Mesothelial cell of epicardium (in vitro differentiated cells): ENCODE measurements around the gene SOCS3. TPM values are rescaled to one million over a fixed set of nuclear protein-coding genes. Genes with fewer than 3 reads are reported as not detected.

ENCODE experiments used
- DNase-seq, 2 experiments: peaks; one replicate each; pipeline ENCODE4 v3.0.0; 2021; ENCODE audit warnings: low spot score in 2 of 2; ENCODE audit not compliant: unreplicated experiment in 2 of 2
- H3K27ac Mint-ChIP-seq: 2 replicates; pipeline ENCODE4 v1.8.0; 2021; ENCODE audit warnings: mixed read lengths
- H3K27me3 Mint-ChIP-seq: 2 replicates; pipeline ENCODE4 v1.8.0; 2021; ENCODE audit warnings: low read depth, mixed read lengths
- H3K36me3 Mint-ChIP-seq: 2 replicates; pipeline ENCODE4 v1.8.0; 2021; ENCODE audit warnings: mixed read lengths
- H3K4me1 Mint-ChIP-seq: 2 replicates; pipeline ENCODE4 v1.8.0; 2021; ENCODE audit warnings: mixed read lengths
- H3K4me3 Mint-ChIP-seq: 2 replicates; pipeline ENCODE4 v1.8.0; 2021; ENCODE audit warnings: mild to moderate bottlenecking, moderate library complexity, mixed read lengths
- H3K9me3 Mint-ChIP-seq: 2 replicates; pipeline ENCODE4 v1.8.0; 2021; ENCODE audit warnings: mixed read lengths
- total RNA-seq: library from RNA; stranded (reverse); gene quantifications from 3 replicates; pipeline ENCODE4 v1.2.1, GENCODE V29; 2021
- TF ChIP-seq, protein P1 (sequence below): fragments of 200-600 bp; sonication (generic); IDR thresholded peaks from one replicate; pipeline ENCODE4 v1.5.0; 2021; ENCODE audit warnings: antibody characterized with exemption; ENCODE audit not compliant: unreplicated experiment

The SOCS3 gene
- total RNA-seq, 1 donor from 2014 or later = 45.7 TPM

DNA sequence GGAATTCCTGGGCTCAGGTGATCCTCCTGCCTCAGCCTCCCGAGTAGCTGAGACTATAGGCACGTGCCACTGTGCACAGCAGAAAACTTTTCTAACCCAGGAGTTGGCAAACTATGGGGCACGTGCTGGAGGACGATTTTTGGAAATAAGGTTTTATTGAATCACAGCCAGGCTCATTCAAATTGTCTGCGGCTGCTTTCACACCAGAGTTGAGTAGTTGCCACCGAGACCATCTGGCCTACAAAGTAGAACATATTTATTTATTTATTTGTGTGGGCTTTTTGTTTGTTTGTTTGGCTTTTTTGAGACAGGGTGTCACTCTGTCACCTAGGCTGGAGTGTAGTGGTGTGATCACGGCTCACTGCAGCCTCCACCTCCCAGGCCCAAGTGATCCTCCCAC lies 11.2 kb upstream of the SOCS3 start:
- TF ChIP-seq, protein P1, sequence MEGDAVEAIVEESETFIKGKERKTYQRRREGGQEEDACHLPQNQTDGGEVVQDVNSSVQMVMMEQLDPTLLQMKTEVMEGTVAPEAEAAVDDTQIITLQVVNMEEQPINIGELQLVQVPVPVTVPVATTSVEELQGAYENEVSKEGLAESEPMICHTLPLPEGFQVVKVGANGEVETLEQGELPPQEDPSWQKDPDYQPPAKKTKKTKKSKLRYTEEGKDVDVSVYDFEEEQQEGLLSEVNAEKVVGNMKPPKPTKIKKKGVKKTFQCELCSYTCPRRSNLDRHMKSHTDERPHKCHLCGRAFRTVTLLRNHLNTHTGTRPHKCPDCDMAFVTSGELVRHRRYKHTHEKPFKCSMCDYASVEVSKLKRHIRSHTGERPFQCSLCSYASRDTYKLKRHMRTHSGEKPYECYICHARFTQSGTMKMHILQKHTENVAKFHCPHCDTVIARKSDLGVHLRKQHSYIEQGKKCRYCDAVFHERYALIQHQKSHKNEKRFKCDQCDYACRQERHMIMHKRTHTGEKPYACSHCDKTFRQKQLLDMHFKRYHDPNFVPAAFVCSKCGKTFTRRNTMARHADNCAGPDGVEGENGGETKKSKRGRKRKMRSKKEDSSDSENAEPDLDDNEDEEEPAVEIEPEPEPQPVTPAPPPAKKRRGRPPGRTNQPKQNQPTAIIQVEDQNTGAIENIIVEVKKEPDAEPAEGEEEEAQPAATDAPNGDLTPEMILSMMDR = no peak
- Mint-ChIP-seq H3K27ac (peak overlapping the region; percentile 12), H3K9me3 (no peaks in the 10 kb centered on the region), H3K27me3 (no peaks in the 10 kb centered on the region), H3K4me1 (peaks cover 66% of the 10 kb centered on the region), H3K36me3 (no peaks in the 10 kb centered on the region), H3K4me3 (no peak overlapping the region)
- no peak for DNase-seq

DNA sequence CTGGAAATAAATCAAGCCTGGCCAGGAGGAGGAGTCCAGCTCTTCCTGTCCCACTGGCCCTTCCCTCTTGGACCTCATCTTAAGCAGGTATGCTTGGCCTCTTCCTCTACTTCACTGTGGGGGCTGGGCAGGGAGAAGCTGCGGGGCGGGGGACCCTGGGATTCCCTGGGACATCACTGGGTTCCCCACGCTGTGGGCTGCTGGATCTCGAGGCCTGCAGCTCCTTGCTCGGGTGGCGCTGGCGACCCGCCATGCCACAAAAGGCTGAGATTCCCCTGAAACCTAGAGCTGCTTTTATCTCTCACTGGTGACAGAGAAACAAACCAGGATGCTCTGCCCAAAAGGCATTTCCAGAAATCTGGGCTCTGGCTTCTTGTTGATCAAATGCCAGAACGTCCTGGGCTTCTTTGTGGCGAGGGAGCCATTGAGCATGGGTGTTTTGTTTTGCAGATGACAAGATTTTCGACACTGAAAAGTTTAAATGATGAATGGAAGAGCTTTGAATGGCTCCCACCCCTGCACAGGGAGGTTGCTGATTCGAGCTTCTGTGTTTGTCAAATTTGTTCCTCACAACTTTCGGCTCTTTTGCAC lies 10.0 kb upstream of the SOCS3 start:
- no peaks in the 10 kb centered on the region for H3K9me3 Mint-ChIP-seq
- DNase-seq = no peak
- TF ChIP-seq, protein P1 = no peak
- no peaks in the 10 kb centered on the region for H3K27me3 Mint-ChIP-seq
- H3K36me3 Mint-ChIP-seq = no peaks in the 10 kb centered on the region
- H3K4me3 Mint-ChIP-seq = peak overlapping the region; percentile 31
- peak overlapping the region; percentile 94 for H3K27ac Mint-ChIP-seq
- H3K4me1 Mint-ChIP-seq = peaks cover 66% of the 10 kb centered on the region

DNA sequence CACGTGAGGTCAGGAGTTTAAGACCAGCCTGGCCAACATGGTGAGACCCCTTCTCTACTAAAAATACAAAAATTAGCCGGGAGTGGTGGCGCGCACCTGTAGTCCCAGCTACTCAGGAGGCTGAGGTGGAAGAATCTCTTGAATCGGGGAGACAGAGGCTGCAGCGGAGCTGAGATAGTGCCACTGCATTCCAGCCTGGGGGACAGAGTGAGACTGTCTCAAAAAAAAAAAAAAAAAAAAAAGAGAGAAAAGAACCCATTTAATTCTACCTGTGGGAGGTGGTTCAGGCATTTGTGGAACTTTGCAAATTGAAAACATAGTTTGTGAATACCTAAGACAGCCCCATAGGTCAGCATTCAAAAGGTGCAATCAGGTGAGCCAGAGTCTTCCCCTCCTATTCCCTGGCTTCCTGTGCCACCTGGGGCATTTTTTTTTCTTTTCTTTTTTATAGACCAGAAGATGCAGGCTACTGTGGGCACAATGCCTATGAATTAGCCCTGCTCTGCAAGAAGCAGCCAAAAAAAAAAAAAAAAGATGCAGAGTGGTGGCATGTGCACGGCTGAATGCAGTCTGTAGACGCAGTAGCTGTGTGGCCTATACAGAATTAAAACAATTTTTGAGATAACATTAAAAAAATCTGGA lies 9.1 kb upstream of the SOCS3 start:
- Mint-ChIP-seq H3K27me3 (no peaks in the 10 kb centered on the region), H3K9me3 (no peaks in the 10 kb centered on the region), H3K36me3 (no peaks in the 10 kb centered on the region), H3K4me1 (peaks cover 65% of the 10 kb centered on the region), H3K4me3 (no peak overlapping the region), H3K27ac (peak overlapping the region; percentile 47)
- TF ChIP-seq, protein P1 = no peak
- DNase-seq = no peak

DNA sequence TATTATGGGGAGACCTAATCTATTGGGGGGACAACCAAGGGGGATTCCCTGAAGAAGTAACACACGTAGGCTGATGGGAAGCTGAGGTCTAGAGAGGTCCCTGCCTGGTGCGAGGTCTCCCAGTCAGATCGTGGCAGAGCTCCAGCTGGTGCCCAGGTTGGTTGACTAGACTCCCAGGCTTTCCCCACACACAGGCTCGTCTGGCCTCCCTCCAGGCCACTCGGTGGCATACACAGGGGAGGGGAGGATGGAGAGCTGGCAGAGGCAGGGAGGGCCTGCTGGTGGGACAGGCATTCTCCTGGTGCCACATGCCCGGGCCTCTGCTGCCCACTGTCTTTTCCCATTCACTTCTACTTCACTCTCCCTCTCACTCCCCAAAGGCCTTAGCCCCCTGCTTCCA lies 8.5 kb upstream of the SOCS3 start:
- no peaks in the 10 kb centered on the region for H3K9me3 Mint-ChIP-seq
- no peak overlapping the region for H3K4me3 Mint-ChIP-seq
- peaks cover 60% of the 10 kb centered on the region for H3K4me1 Mint-ChIP-seq
- H3K27ac Mint-ChIP-seq = peak overlapping the region; percentile 50
- H3K27me3 Mint-ChIP-seq = no peaks in the 10 kb centered on the region
- TF ChIP-seq, protein P1 = no peak
- DNase-seq = no peak
- H3K36me3 Mint-ChIP-seq = no peaks in the 10 kb centered on the region

DNA sequence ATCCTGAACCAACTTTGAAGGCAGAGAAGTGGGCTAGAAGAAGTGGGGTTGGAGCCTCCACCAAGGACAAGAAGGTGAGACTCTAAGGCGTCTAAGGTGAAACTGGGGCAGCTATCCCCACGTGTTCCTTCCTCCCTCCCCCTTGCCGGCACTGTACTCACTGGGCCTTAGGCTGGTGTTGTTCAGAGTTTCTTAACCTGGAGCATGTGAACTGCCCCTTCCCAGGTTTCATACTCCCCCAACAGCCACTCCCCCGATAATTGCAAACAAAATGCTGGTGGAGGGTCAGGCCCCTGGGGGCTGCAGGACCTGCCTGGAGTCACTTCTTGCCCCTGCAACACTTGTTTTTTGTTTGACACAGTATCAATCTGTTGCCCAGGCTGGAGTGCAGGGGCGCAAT lies 7.3 kb upstream of the SOCS3 start:
- DNase-seq = no peak
- Mint-ChIP-seq H3K9me3 (no peaks in the 10 kb centered on the region), H3K4me3 (no peak overlapping the region), H3K27ac (peak overlapping the region; percentile 25), H3K4me1 (peaks cover 56% of the 10 kb centered on the region), H3K36me3 (no peaks in the 10 kb centered on the region), H3K27me3 (no peaks in the 10 kb centered on the region)
- TF ChIP-seq, protein P1 = no peak
